Measurements from ENCODE around the gene ITGBL1.

GRCh38 chr13:101429733-101430132, 22.7 kb upstream of the ITGBL1 start:
- TF ChIP-seq, protein P1, sequence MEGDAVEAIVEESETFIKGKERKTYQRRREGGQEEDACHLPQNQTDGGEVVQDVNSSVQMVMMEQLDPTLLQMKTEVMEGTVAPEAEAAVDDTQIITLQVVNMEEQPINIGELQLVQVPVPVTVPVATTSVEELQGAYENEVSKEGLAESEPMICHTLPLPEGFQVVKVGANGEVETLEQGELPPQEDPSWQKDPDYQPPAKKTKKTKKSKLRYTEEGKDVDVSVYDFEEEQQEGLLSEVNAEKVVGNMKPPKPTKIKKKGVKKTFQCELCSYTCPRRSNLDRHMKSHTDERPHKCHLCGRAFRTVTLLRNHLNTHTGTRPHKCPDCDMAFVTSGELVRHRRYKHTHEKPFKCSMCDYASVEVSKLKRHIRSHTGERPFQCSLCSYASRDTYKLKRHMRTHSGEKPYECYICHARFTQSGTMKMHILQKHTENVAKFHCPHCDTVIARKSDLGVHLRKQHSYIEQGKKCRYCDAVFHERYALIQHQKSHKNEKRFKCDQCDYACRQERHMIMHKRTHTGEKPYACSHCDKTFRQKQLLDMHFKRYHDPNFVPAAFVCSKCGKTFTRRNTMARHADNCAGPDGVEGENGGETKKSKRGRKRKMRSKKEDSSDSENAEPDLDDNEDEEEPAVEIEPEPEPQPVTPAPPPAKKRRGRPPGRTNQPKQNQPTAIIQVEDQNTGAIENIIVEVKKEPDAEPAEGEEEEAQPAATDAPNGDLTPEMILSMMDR (conservative IDR thresholded peaks at IDR 0.05; ENCODE audit: low read length) = no peak
- TF ChIP-seq EZH2phosphoT487 (IDR thresholded peaks at IDR 0.05; ENCODE audit: borderline replicate concordance, low read depth, low read length) = no peak
